ENCODE results near the gene OSBPL1A. TPM values are rescaled to one million over a fixed set of nuclear protein-coding genes. Genes with fewer than 3 reads are reported as not detected.

The OSBPL1A gene
- total RNA-seq, 4 donors from 2014 or later = 16.1 to 80.0 (median 61.4) TPM

DNA sequence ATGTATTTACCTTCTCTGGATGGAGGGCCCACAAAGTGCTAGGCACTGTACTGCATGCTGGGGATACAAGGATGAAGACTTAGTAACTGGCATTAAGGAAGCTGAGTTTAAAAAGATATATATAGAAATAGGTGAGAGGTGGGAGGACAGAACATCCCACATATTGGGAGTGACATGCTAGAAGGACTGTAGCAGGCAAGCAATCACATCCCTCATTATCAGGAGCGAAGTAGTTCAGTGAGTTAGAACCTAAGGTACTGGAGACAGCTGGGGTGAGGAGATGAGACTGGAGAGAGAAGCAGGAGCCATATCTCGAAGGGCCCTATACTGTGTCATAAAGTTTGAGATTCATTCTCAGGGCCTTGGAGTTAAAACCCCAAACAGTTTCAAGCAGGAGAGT is 10.9 kb upstream of the OSBPL1A start:
- Histone ChIP-seq H3K27ac (no peak overlapping the region), H3K27me3 (peaks cover 9% of the 10 kb centered on the region), H3K36me3 (no peaks in the 10 kb centered on the region), H3K9me3 (no peaks in the 10 kb centered on the region), H3K4me3 (no peak overlapping the region), H3K4me1 (no peaks in the 10 kb centered on the region)
- TF ChIP-seq POLR2A (IDR thresholded peaks at IDR 0.05) (no peak), POLR2AphosphoS5 (IDR thresholded peaks at IDR 0.05) (no peak), EP300 (IDR thresholded peaks at IDR 0.05; ENCODE audit: low read depth) (no peak)
- TF ChIP-seq, protein P1, sequence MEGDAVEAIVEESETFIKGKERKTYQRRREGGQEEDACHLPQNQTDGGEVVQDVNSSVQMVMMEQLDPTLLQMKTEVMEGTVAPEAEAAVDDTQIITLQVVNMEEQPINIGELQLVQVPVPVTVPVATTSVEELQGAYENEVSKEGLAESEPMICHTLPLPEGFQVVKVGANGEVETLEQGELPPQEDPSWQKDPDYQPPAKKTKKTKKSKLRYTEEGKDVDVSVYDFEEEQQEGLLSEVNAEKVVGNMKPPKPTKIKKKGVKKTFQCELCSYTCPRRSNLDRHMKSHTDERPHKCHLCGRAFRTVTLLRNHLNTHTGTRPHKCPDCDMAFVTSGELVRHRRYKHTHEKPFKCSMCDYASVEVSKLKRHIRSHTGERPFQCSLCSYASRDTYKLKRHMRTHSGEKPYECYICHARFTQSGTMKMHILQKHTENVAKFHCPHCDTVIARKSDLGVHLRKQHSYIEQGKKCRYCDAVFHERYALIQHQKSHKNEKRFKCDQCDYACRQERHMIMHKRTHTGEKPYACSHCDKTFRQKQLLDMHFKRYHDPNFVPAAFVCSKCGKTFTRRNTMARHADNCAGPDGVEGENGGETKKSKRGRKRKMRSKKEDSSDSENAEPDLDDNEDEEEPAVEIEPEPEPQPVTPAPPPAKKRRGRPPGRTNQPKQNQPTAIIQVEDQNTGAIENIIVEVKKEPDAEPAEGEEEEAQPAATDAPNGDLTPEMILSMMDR (IDR thresholded peaks at IDR 0.05) = no peak
- intact Hi-C loops (cut with DNase I; ENCODE audit: low total_unique reads) (no loop called here), in situ Hi-C loops (cut with MboI; ENCODE audit: low pct_ligation_motif_present in 1 of 4, low pct_unique_long_range_greater_than_20kb in 1 of 4, low sequenced_read_pairs in 3 of 4) (no loop called here)
- 81% methylated on average over 2 of the region's 2 CpGs; no CpG with 5 or more reads in 1 of the 2 donors for WGBS, 2 donors (ENCODE audit: low coverage in 1 of 2)
- no peak for DNase-seq

DNA sequence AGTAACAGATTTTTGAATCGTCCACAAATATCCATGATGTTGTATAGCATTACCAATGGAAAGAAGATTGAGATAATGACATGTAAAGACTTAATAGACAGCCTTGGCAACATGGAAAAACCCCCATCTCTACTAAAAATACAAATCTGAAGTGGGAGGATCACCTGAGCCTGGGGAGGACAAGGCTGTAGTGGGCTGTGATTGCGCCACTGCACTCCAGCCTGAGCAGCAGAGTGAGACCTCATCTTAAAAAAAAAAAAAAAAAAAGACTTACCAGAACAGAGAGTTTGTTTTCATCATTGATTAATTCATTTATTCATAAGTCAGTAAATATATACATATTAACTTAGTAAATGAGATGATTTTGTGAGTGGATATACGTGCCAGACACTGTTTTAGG is 7.0 kb upstream of the OSBPL1A start:
- WGBS, 2 donors (ENCODE audit: low coverage in 1 of 2) = 71 to 83% methylated on average over 2 to 3 of the region's 3 CpGs
- intact Hi-C loops (cut with DNase I; ENCODE audit: low total_unique reads) = no loop called here
- no peak for DNase-seq

DNA sequence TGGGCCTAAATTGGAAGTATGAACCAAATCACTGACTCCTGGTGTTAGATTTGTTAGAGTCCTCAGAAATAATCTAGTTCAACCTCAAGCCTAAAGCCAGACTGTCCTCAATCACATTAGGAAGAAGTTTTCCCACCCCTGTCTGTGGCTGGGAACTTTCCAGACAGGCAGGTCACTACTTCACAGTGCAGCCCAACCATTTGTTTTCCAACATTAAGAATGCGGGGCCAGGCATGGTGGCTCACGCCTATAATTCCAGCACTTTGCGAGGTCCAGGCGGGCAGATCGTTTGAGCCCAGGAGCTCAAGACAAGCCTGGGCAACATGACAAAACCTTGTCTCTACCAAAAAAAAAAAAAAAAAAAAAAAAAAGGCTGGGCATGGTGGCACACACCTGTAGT is 5.5 kb upstream of the OSBPL1A start:
- no peaks in the 10 kb centered on the region for H3K9me3 ChIP-seq
- intact Hi-C loops (cut with DNase I; ENCODE audit: low total_unique reads) = no loop called here

More for the DNA sequence above, 7.0 kb upstream of the OSBPL1A start:
- TF ChIP-seq, protein P1 (IDR thresholded peaks at IDR 0.05) = no peak
- TF ChIP-seq POLR2AphosphoS5 (IDR thresholded peaks at IDR 0.05) = no peak
- TF ChIP-seq POLR2A (IDR thresholded peaks at IDR 0.05) = no peak
- TF ChIP-seq EP300 (IDR thresholded peaks at IDR 0.05; ENCODE audit: low read depth) = no peak
- Histone ChIP-seq H3K27me3 (peaks cover 9% of the 10 kb centered on the region), H3K27ac (no peak overlapping the region), H3K4me3 (no peak overlapping the region), H3K36me3 (no peaks in the 10 kb centered on the region), H3K4me1 (no peaks in the 10 kb centered on the region), H3K9me3 (no peaks in the 10 kb centered on the region)
- in situ Hi-C loops (cut with MboI; ENCODE audit: low pct_ligation_motif_present in 1 of 4, low pct_unique_long_range_greater_than_20kb in 1 of 4, low sequenced_read_pairs in 3 of 4) = no loop called here

DNA sequence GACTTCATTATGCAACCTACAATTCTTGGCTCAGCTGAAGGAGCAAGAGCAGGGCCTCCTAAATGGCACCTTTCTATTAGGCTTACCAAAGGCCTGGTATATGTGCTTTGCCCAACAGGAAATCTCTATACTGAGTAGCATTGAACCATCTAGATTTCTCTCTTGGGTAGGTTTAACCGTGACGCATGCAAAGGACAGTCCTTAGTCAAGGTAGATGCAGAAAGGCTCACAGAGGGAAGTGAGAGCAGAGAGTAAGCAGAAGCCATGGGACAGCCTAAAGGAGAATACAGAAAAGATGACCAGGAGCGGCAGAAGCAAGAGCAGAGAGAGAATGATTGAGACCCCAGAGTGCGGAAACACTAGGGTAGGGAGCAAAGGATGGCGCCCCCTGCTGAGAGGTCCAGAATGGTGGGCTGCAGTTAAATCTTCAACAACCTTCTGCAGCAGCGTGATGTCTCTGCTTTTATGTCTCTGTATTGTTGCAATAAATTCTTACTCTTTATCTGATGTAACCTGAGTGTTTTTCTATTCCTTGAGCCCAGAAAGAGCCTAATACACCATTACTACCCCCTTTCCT is 4.7 kb upstream of the OSBPL1A start:
- 63 to 78% methylated on average over 6 of the region's 6 CpGs for WGBS, 2 donors (ENCODE audit: low coverage in 1 of 2)
- Histone ChIP-seq H3K27ac (no peak overlapping the region), H3K9me3 (no peaks in the 10 kb centered on the region), H3K36me3 (no peaks in the 10 kb centered on the region), H3K27me3 (no peaks in the 10 kb centered on the region), H3K4me3 (no peak overlapping the region), H3K4me1 (peaks cover 0 to 8% (median 6%) of the 10 kb centered on the region in 4 donors)
- DNase-seq = no peak
- intact Hi-C loops (cut with DNase I; ENCODE audit: low total_unique reads) = no loop called here
- TF ChIP-seq, protein P1 (IDR thresholded peaks at IDR 0.05) = peak in 1 of 5 experiments; percentile 11
- TF ChIP-seq EP300 (IDR thresholded peaks at IDR 0.05; ENCODE audit: low read depth) = no peak
- in situ Hi-C loops (cut with MboI; ENCODE audit: low pct_ligation_motif_present in 1 of 4, low pct_unique_long_range_greater_than_20kb in 1 of 4, low sequenced_read_pairs in 3 of 4) = no loop called here

More for the DNA sequence above, 5.5 kb upstream of the OSBPL1A start:
- in situ Hi-C loops (cut with MboI; ENCODE audit: low pct_ligation_motif_present in 1 of 4, low pct_unique_long_range_greater_than_20kb in 1 of 4, low sequenced_read_pairs in 3 of 4) = no loop called here
- Histone ChIP-seq H3K4me3 (no peak overlapping the region), H3K27ac (no peak overlapping the region), H3K4me1 (peaks cover 0 to 7% (median 4%) of the 10 kb centered on the region in 4 donors), H3K27me3 (no peaks in the 10 kb centered on the region), H3K36me3 (no peaks in the 10 kb centered on the region)
- TF ChIP-seq POLR2AphosphoS5 (IDR thresholded peaks at IDR 0.05) (no peak), POLR2A (IDR thresholded peaks at IDR 0.05) (no peak), EP300 (IDR thresholded peaks at IDR 0.05; ENCODE audit: low read depth) (no peak)
- TF ChIP-seq, protein P1 (IDR thresholded peaks at IDR 0.05) = no peak
- 90% methylated on average over 5 of the region's 5 CpGs; no CpG with 5 or more reads in 1 of the 2 donors for WGBS, 2 donors (ENCODE audit: low coverage in 1 of 2)
- no peak for DNase-seq

Measured in transverse colon (tissue), 4 donors.